Brain microvascular endothelial cell (primary cell): ENCODE data around the gene PITPNC1.

Source experiments
- DNase-seq: peaks from one replicate; pipeline ENCODE4 v3.0.0-alpha.2; 2020
- H3K27ac ChIP-seq: fragments of 250-450 bp; sonication (Bioruptor Pico); 2 replicates; pipeline ENCODE4 v1.5.1; 2020; ENCODE audit warnings: mild to moderate bottlenecking, moderate library complexity
- H3K27me3 ChIP-seq: fragments of 250-450 bp; sonication (Bioruptor Pico); replicated peaks from 2 replicates; pipeline ENCODE4 v1.5.1; 2020; ENCODE audit warnings: mild to moderate bottlenecking
- H3K36me3 ChIP-seq: fragments of 250-450 bp; sonication (Bioruptor Pico); replicated peaks from 2 replicates; pipeline ENCODE4 v1.5.1; 2020; ENCODE audit warnings: mild to moderate bottlenecking
- H3K4me3 ChIP-seq: 2 replicates; pipeline ENCODE4 v1.5.1; 2011; ENCODE audit warnings: low read depth, mild to moderate bottlenecking, control low read depth, low read length, moderate library complexity
- CTCF ChIP-seq: IDR thresholded peaks from 2 replicates; pipeline ENCODE4 v1.5.1; 2011; ENCODE audit warnings: low read depth, mild to moderate bottlenecking, moderate library complexity, low read length, control low read depth, inconsistent platforms; ENCODE audit errors: missing control alignments
- in situ Hi-C: cut with HindIII; loops from 2 replicates; pipeline ENCODE4 v1.10.0; 2017; ENCODE audit warnings: low sequenced_read_pairs, low pct_ligation_motif_present

PITPNC1 gene

DNA sequence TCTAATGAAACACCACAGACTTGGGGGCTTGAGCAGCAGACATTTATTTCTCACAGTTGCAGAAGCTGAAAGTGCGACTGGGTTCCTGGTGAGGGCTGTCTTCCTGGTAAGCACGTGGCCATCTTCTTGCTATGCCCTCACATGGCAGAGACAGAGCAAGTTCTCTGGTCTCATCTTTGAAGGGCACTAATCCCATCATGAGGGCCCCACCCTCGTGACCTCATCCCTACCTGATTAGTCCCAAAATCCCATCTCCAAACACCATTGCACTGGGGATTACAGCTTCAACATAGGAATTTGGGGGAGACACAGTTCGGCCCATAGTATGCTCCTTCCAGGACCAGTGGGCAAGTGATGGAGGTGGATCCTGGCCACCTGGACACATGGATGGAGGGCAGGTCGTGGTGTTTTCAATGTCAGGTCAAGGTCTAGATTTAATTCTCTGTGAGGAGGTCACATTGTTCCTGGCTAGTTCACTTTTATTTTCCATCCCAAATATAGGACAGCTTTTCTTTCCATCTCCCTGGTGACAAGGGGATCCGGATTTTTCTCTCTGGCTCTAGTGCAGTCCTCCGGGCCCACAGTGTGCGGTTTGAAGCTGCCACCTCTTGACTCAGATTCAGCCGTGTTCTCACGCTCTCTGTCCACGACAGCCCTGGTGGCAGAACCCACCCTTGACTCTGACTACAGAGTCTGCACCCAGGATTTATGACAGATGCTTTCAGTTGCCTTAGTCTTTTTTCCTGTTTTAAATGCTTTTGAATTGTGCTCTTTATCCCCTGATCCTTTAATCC, 180.2 kb downstream of the PITPNC1 start:
- Histone ChIP-seq H3K36me3 (no peaks in the 10 kb centered on the region), H3K27ac (peak overlapping the region; percentile 38), H3K4me3 (no peak overlapping the region), H3K27me3 (no peaks in the 10 kb centered on the region)
- no peak for DNase-seq
- in situ Hi-C loops: no loop called here
- TF ChIP-seq CTCF: no peak

- Histone ChIP-seq H3K4me3 (no peak overlapping the region), H3K27ac (peak overlapping the region; percentile 38), H3K27me3 (no peaks in the 10 kb centered on the region), H3K36me3 (no peaks in the 10 kb centered on the region)
- no peak for TF ChIP-seq CTCF
- in situ Hi-C loops: no loop called here
- peak; percentile 77 for DNase-seq
Measured at GRCh38 chr17:67557921-67558320, 180.8 kb downstream of the PITPNC1 start.

DNA sequence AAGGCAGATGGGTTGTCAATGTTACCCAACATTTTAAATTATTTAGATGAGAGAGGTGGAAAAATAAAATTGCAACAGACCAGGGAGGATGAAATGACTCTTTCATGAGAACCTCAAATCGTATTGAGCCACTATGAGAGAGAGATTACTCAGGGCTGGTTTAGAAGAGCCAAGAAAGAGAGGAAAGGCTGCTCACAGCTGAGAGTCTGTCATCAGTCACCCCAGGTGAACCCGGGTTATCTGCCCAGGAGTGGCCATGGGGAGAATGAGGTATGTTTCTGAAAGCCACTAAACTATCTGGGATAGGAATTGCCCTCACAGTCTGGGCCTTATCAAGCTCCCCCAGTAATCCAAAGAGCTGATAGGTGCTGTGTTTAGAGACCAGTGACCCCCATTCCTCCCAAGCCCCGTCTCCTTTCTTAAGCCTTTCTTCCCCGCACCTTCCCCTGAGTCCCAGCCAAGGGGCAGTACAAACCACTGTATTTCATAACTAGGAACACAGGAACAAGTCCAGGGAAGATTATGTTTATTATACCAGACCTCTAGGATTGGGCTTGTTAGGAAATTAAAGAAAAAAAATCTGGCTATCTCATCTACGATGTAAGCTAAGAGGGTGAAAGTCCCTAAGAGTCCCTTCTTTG, 181.8 kb downstream of the PITPNC1 start:
- Histone ChIP-seq H3K36me3 (no peaks in the 10 kb centered on the region), H3K27me3 (no peaks in the 10 kb centered on the region), H3K4me3 (no peak overlapping the region), H3K27ac (no peak overlapping the region)
- in situ Hi-C loops: no loop called here
- no peak for TF ChIP-seq CTCF
- DNase-seq: no peak

- in situ Hi-C loops: no loop called here
- Histone ChIP-seq H3K36me3 (no peaks in the 10 kb centered on the region), H3K27ac (no peak overlapping the region), H3K27me3 (no peaks in the 10 kb centered on the region), H3K4me3 (no peak overlapping the region)
- no peak for DNase-seq
- TF ChIP-seq CTCF: peak; percentile 24
Measured at GRCh38 chr17:67559381-67559966, 182.4 kb downstream of the PITPNC1 start.

GRCh38 chr17:67562005-67562404, 184.9 kb downstream of the PITPNC1 start:
- in situ Hi-C loops: no loop called here
- no peak for TF ChIP-seq CTCF
- no peak overlapping the region for H3K4me3 ChIP-seq
- no peaks in the 10 kb centered on the region for H3K27me3 ChIP-seq
- no peaks in the 10 kb centered on the region for H3K36me3 ChIP-seq
- H3K27ac ChIP-seq: no peak overlapping the region
- DNase-seq: no peak
